GM19193 (cell line): Measurements from ENCODE around the gene KCNIP3.

ENCODE experiments used
- POLR2A ChIP-seq: IDR thresholded peaks from 4 replicates; pipeline ENCODE4 v1.6.1; 2011; ENCODE audit not compliant: insufficient read depth, insufficient read length; ENCODE audit errors: extremely low read depth

The KCNIP3 gene

GRCh38 chr2:95356821-95357700 is 59.9 kb downstream of the KCNIP3 start:
- no peak for TF ChIP-seq POLR2A

GRCh38 chr2:95357717-95358280 is 60.7 kb downstream of the KCNIP3 start:
- TF ChIP-seq POLR2A = no peak

GRCh38 chr2:95359031-95359430 is 61.9 kb downstream of the KCNIP3 start:
- no peak for TF ChIP-seq POLR2A

GRCh38 chr2:95359501-95359930 is 62.4 kb downstream of the KCNIP3 start:
- no peak for TF ChIP-seq POLR2A

- no peak for TF ChIP-seq POLR2A
Measured at GRCh38 chr2:95361216-95361980, 64.3 kb downstream of the KCNIP3 start.

- TF ChIP-seq POLR2A = no peak
Measured at GRCh38 chr2:95362486-95362885, 65.3 kb downstream of the KCNIP3 start.

- no peak for TF ChIP-seq POLR2A
Measured at GRCh38 chr2:95366514-95366913, 69.4 kb downstream of the KCNIP3 start.

GRCh38 chr2:95372216-95372829 is 75.2 kb downstream of the KCNIP3 start:
- TF ChIP-seq POLR2A = no peak

GRCh38 chr2:95372845-95373244 is 75.7 kb downstream of the KCNIP3 start:
- no peak for TF ChIP-seq POLR2A

GRCh38 chr2:95374029-95374428 is 76.9 kb downstream of the KCNIP3 start:
- TF ChIP-seq POLR2A = no peak

GRCh38 chr2:95374451-95374920 is 77.3 kb downstream of the KCNIP3 start:
- TF ChIP-seq POLR2A = no peak

GRCh38 chr2:95374921-95375471 is 77.8 kb downstream of the KCNIP3 start:
- no peak for TF ChIP-seq POLR2A

GRCh38 chr2:95375532-95376150 is 78.5 kb downstream of the KCNIP3 start:
- TF ChIP-seq POLR2A = no peak

GRCh38 chr2:95376311-95377215 is 79.4 kb downstream of the KCNIP3 start:
- TF ChIP-seq POLR2A = no peak
